Chondrocyte (in vitro differentiated cells): ENCODE results near the gene COQ9. TPM values are rescaled to one million over a fixed set of nuclear protein-coding genes. Genes with fewer than 3 reads are reported as not detected.

ENCODE experiments used
- DNase-seq: peaks from one replicate; pipeline ENCODE4 v3.0.0; 2021; ENCODE audit warnings: mixed read lengths, low spot score
- H3K27ac Mint-ChIP-seq: one replicate; pipeline ENCODE4 v1.8.0; 2021; ENCODE audit warnings: mild to moderate bottlenecking, moderate library complexity, mixed read lengths; ENCODE audit not compliant: unreplicated experiment
- H3K27me3 Mint-ChIP-seq: 2 replicates; pipeline ENCODE4 v1.8.0; 2021; ENCODE audit warnings: low read depth, mixed read lengths
- H3K36me3 Mint-ChIP-seq: 2 replicates; pipeline ENCODE4 v1.8.0; 2021; ENCODE audit warnings: low read depth, mixed read lengths
- H3K4me1 Mint-ChIP-seq: 2 replicates; pipeline ENCODE4 v1.8.0; 2021; ENCODE audit warnings: low read depth, mild to moderate bottlenecking, mixed read lengths
- H3K4me3 Mint-ChIP-seq: one replicate; pipeline ENCODE4 v1.8.0; 2021; ENCODE audit warnings: mild to moderate bottlenecking, moderate library complexity, mixed read lengths; ENCODE audit not compliant: unreplicated experiment
- H3K9me3 Mint-ChIP-seq: 2 replicates; pipeline ENCODE4 v1.8.0; 2021; ENCODE audit warnings: low read depth, mixed read lengths
- CTCF ChIP-seq: fragments of 200-600 bp; sonication (generic); IDR thresholded peaks from 2 replicates; pipeline ENCODE4 v1.5.0; 2021; ENCODE audit warnings: antibody characterized with exemption, mild to moderate bottlenecking, moderate library complexity
- total RNA-seq: library from RNA; stranded (reverse); gene quantifications from 3 replicates; pipeline ENCODE4 v1.2.1, GENCODE V29; 2021

COQ9 gene
- total RNA-seq, 1 donor from 2014 or later: 31.6 TPM

- TF ChIP-seq CTCF: no peak
- H3K4me3 Mint-ChIP-seq: no peak overlapping the region
- no peaks in the 10 kb centered on the region for H3K9me3 Mint-ChIP-seq
- peaks cover 19% of the 10 kb centered on the region for H3K36me3 Mint-ChIP-seq
- H3K27me3 Mint-ChIP-seq: no peaks in the 10 kb centered on the region
- DNase-seq: no peak
- H3K27ac Mint-ChIP-seq: no peak overlapping the region
- H3K4me1 Mint-ChIP-seq: peaks cover 14% of the 10 kb centered on the region
Observed at GRCh38 chr16:57452021-57452420, 4.7 kb downstream of the COQ9 start.

- Mint-ChIP-seq H3K4me3 (peak within 1 kb of the TSS; percentile 100), H3K27me3 (no peaks in the 10 kb centered on the region), H3K9me3 (no peaks in the 10 kb centered on the region), H3K27ac (peak within 1 kb of the TSS; percentile 99), H3K36me3 (peaks cover 15% of the 10 kb centered on the region), H3K4me1 (peaks cover 25% of the 10 kb centered on the region)
- DNase-seq: no peak
- TF ChIP-seq CTCF: peak; percentile 96
Observed at GRCh38 chr16:57462209-57462977, 15.1 kb downstream of the COQ9 start, which contains the start of gene POLR2C. TSS of gene POLR2C (plus strand) at chr16:57462679. CDS start at chr16:57462725, 46 bp downstream.

- TF ChIP-seq CTCF: no peak
- no peaks in the 10 kb centered on the region for H3K9me3 Mint-ChIP-seq
- peaks cover 18% of the 10 kb centered on the region for H3K36me3 Mint-ChIP-seq
- H3K27ac Mint-ChIP-seq: peak overlapping the region; percentile 99
- DNase-seq: no peak
- peak overlapping the region; percentile 100 for H3K4me3 Mint-ChIP-seq
- H3K27me3 Mint-ChIP-seq: no peaks in the 10 kb centered on the region
- peaks cover 25% of the 10 kb centered on the region for H3K4me1 Mint-ChIP-seq
Observed at GRCh38 chr16:57462978-57463362, 15.7 kb downstream of the COQ9 start.

- DNase-seq: no peak
- TF ChIP-seq CTCF: no peak
- H3K36me3 Mint-ChIP-seq: peaks cover 25% of the 10 kb centered on the region
- H3K4me1 Mint-ChIP-seq: peaks cover 25% of the 10 kb centered on the region
- no peak overlapping the region for H3K27ac Mint-ChIP-seq
- no peaks in the 10 kb centered on the region for H3K27me3 Mint-ChIP-seq
- H3K9me3 Mint-ChIP-seq: no peaks in the 10 kb centered on the region
- no peak overlapping the region for H3K4me3 Mint-ChIP-seq
Observed at GRCh38 chr16:57464523-57464922, 17.2 kb downstream of the COQ9 start.

GRCh38 chr16:57468346-57468745, 21.1 kb downstream of the COQ9 start:
- no peak for DNase-seq
- Mint-ChIP-seq H3K27ac (no peak overlapping the region), H3K4me3 (no peak overlapping the region), H3K4me1 (peaks cover 23% of the 10 kb centered on the region), H3K36me3 (peaks cover 30% of the 10 kb centered on the region), H3K27me3 (no peaks in the 10 kb centered on the region), H3K9me3 (no peaks in the 10 kb centered on the region)
- TF ChIP-seq CTCF: no peak
